SK-N-SH treated with all-trans-retinoic acid at 6 μM for 48 hours (cell line): ENCODE measurements around the gene TLR9.

Source experiments
- ATAC-seq: fragments of 200-7000 bp; cut with Tn5 transposase; 3 replicates; pipeline ENCODE4 v1.9.1; 2020; ENCODE audit warnings: mild to moderate bottlenecking, moderate library complexity
- ARNTL ChIP-seq: fragments of 450-650 bp; formaldehyde crosslinking; IDR thresholded peaks from 2 replicates; pipeline ENCODE4 v1.5.0; 2020; ENCODE audit warnings: low read depth, mild to moderate bottlenecking, moderate library complexity, borderline replicate concordance
- BACH2 ChIP-seq: fragments of 250-450 bp; sonication (Bioruptor Pico); IDR thresholded peaks from 2 replicates; pipeline ENCODE4 v1.9.0; 2021; ENCODE audit warnings: mild to moderate bottlenecking, borderline replicate concordance
- CREB5 ChIP-seq: fragments of 250-450 bp; sonication (Bioruptor Pico); IDR thresholded peaks from 2 replicates; pipeline ENCODE4 v1.5.1; 2020; ENCODE audit warnings: low read depth, mild to moderate bottlenecking, moderate library complexity
- GLIS3 ChIP-seq: fragments of 250-450 bp; sonication (Bioruptor Pico); IDR thresholded peaks from 2 replicates; pipeline ENCODE4 v1.5.0; 2020; ENCODE audit warnings: mild to moderate bottlenecking, moderate library complexity
- ISL1 ChIP-seq: fragments of 250-450 bp; sonication (Bioruptor Pico); IDR thresholded peaks from 2 replicates; pipeline ENCODE4 v2.1.2; 2022; ENCODE audit warnings: mild to moderate bottlenecking, moderate library complexity
- OSR1 ChIP-seq: fragments of 250-450 bp; sonication (Bioruptor Pico); IDR thresholded peaks from 2 replicates; pipeline ENCODE4 v1.8.0; 2022; ENCODE audit warnings: moderate library complexity, mild to moderate bottlenecking, inconsistent platforms
- POU6F1 ChIP-seq: fragments of 250-450 bp; sonication (Bioruptor Pico); IDR thresholded peaks from 2 replicates; pipeline ENCODE4 v1.8.0; 2021; ENCODE audit warnings: low read depth, mild to moderate bottlenecking, moderate library complexity, borderline replicate concordance
- PPARA ChIP-seq: fragments of 250-450 bp; sonication (Bioruptor Pico); IDR thresholded peaks from 2 replicates; pipeline ENCODE4 v1.5.0; 2020; ENCODE audit warnings: mild to moderate bottlenecking, borderline replicate concordance
- TOX ChIP-seq: fragments of 250-450 bp; sonication (Bioruptor Pico); IDR thresholded peaks from 2 replicates; pipeline ENCODE4 v1.8.0; 2021; ENCODE audit warnings: mild to moderate bottlenecking, moderate library complexity, borderline replicate concordance
- TSHZ2 ChIP-seq: fragments of 250-450 bp; sonication (Bioruptor Pico); IDR thresholded peaks from 2 replicates; pipeline ENCODE4 v1.5.0; 2020; ENCODE audit warnings: mild to moderate bottlenecking, moderate library complexity
- ZC3H10 ChIP-seq: fragments of 250-450 bp; sonication (Bioruptor Pico); IDR thresholded peaks from 2 replicates; pipeline ENCODE4 v1.5.1; 2021; ENCODE audit warnings: mild to moderate bottlenecking, moderate library complexity
- ZFP30 ChIP-seq: fragments of 450-650 bp; formaldehyde crosslinking; IDR thresholded peaks from 2 replicates; pipeline ENCODE4 v1.5.0; 2022; ENCODE audit warnings: mild to moderate bottlenecking, moderate library complexity
- ZNF565 ChIP-seq: fragments of 450-650 bp; formaldehyde crosslinking; conservative IDR thresholded peaks from 2 replicates; pipeline ENCODE4 v1.5.0; 2020; ENCODE audit warnings: low read depth, mild to moderate bottlenecking, moderate library complexity
- ZNF70 ChIP-seq: fragments of 450-650 bp; formaldehyde crosslinking; IDR thresholded peaks from 2 replicates; pipeline ENCODE4 v1.5.0; 2020; ENCODE audit warnings: mild to moderate bottlenecking, moderate library complexity
- TF ChIP-seq, protein P1 (sequence below): fragments of 250-450 bp; sonication (Bioruptor Pico); IDR thresholded peaks from 2 replicates; pipeline ENCODE4 v1.5.1; 2021; ENCODE audit warnings: mild to moderate bottlenecking, moderate library complexity

The TLR9 gene

GRCh38 chr3:52184690-52185089, 40.8 kb downstream of the TLR9 start:
- ATAC-seq: no peak

DNA sequence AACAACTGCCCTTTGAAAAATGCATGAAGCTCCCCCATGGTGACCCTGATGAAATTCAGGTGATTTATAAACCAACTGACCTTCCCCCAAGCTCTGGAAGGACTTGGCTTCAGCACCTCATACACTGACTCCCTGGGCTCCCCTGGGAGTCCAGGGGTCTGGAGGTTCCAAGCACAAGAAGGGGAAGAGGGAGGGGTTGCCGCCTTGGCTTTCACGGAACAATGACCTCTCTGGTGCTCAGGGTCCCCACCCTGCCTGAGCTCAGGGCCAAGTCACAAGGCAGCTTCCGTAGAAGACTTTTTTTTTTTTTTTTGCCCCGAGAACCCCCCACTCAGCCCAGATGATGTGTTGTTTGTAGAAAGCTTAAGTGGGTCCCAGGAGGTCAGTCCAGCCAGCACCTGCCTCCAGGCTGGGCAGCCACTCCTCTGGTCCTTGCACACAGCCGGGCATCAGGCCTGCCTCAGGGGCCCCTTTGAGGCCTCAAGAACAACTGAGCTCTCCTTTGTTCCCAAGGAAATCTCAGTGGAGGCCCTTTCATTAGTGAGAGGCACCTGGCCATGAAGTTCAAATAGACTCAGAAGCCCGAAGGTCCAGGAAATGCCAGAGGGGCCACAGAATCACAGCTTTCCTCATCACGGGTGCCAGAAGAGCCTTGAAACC, 41.5 kb downstream of the TLR9 start:
- ATAC-seq: no peak

More at GRCh38 chr3:52184690-52185089, 40.8 kb downstream of the TLR9 start:
- TF ChIP-seq, protein P1, sequence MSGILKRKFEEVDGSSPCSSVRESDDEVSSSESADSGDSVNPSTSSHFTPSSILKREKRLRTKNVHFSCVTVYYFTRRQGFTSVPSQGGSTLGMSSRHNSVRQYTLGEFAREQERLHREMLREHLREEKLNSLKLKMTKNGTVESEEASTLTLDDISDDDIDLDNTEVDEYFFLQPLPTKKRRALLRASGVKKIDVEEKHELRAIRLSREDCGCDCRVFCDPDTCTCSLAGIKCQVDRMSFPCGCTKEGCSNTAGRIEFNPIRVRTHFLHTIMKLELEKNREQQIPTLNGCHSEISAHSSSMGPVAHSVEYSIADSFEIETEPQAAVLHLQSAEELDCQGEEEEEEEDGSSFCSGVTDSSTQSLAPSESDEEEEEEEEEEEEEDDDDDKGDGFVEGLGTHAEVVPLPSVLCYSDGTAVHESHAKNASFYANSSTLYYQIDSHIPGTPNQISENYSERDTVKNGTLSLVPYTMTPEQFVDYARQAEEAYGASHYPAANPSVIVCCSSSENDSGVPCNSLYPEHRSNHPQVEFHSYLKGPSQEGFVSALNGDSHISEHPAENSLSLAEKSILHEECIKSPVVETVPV (CRISPR knock-in tag): no peak
- TF ChIP-seq ISL1: no peak
- TF ChIP-seq ZNF565 (CRISPR knock-in tag): no peak
- no peak for TF ChIP-seq BACH2 (CRISPR knock-in tag)
- no peak for TF ChIP-seq OSR1
- no peak for TF ChIP-seq ZC3H10
- no peak for TF ChIP-seq PPARA
- TF ChIP-seq TSHZ2: no peak
- no peak for TF ChIP-seq ZNF70
- no peak for TF ChIP-seq POU6F1 (CRISPR knock-in tag)
- TF ChIP-seq ARNTL: no peak

More for the DNA sequence above, 41.5 kb downstream of the TLR9 start:
- TF ChIP-seq ZFP30 (CRISPR knock-in tag) (no peak), PPARA (no peak), ISL1 (no peak), CREB5 (CRISPR knock-in tag) (no peak), GLIS3 (CRISPR knock-in tag) (no peak), TOX (CRISPR knock-in tag) (no peak), TSHZ2 (no peak)
- TF ChIP-seq, protein P1 (CRISPR knock-in tag): no peak
- TF ChIP-seq, all 23 proteins: peak for 0
